DND-41 (cell line): ENCODE data around the gene SFRP4.
"Not testable (repeated sequence)": the region's sequence is repeated elsewhere in the genome, so short reads cannot be mapped to it uniquely, and the experiment has no call there.

ENCODE experiments used
- ATAC-seq: fragments of 200-7000 bp; cut with Tn5 transposase; 3 replicates; pipeline ENCODE4 v1.9.1; 2021; ENCODE audit warnings: low read depth; ENCODE audit not compliant: insufficient read depth
- DNase-seq: peaks from one replicate; pipeline ENCODE4 v3.0.0-alpha.2; 2020
- H2AFZ ChIP-seq: 2 replicates; pipeline ENCODE4 v1.6.0; 2012; ENCODE audit warnings: low read depth, low read length
- H3K27ac ChIP-seq: 2 replicates; pipeline ENCODE4 v1.5.1; 2012; ENCODE audit warnings: low read length, inconsistent platforms
- H3K27me3 ChIP-seq: fragments of 200-600 bp; sonication (generic); 2 replicates; pipeline ENCODE4 v1.6.0; 2012; ENCODE audit warnings: low read length, mild to moderate bottlenecking, inconsistent platforms; ENCODE audit not compliant: insufficient read depth, poor library complexity
- H3K36me3 ChIP-seq: 2 replicates; pipeline ENCODE4 v1.5.1; 2012; ENCODE audit warnings: low read length, inconsistent platforms; ENCODE audit not compliant: insufficient read depth
- H3K4me1 ChIP-seq: 2 replicates; pipeline ENCODE4 v1.5.1; 2012; ENCODE audit warnings: mild to moderate bottlenecking, low read length; ENCODE audit not compliant: insufficient read depth
- H3K4me2 ChIP-seq: 2 replicates; pipeline ENCODE4 v1.6.0; 2012; ENCODE audit warnings: mild to moderate bottlenecking, moderate library complexity, low read length, inconsistent platforms; ENCODE audit not compliant: insufficient read depth
- H3K4me3 ChIP-seq, 2 experiments: fragments of 200-600 bp in 1 of 2; shearing (Covaris generic) in 1 of 2; 2 replicates each; pipeline ENCODE4 v1.5.1; 2012 to 2016; ENCODE audit warnings: inconsistent platforms in 2 of 2, low read length in 2 of 2, mild to moderate bottlenecking in 2 of 2, low read depth in 1 of 2, moderate library complexity in 1 of 2
- H3K79me2 ChIP-seq: 2 replicates; pipeline ENCODE4 v1.6.0; 2012; ENCODE audit warnings: low read length, inconsistent platforms; ENCODE audit not compliant: insufficient read depth
- H3K9ac ChIP-seq: 2 replicates; pipeline ENCODE4 v1.6.0; 2012; ENCODE audit warnings: low read depth, mild to moderate bottlenecking, inconsistent platforms, low read length, moderate library complexity
- H3K9me3 ChIP-seq: 2 replicates; pipeline ENCODE4 v1.5.1; 2012; ENCODE audit warnings: low read length, moderate library complexity, mild to moderate bottlenecking, inconsistent platforms; ENCODE audit not compliant: insufficient read depth, severe bottlenecking
- H4K20me1 ChIP-seq: 2 replicates; pipeline ENCODE4 v1.6.0; 2012; ENCODE audit warnings: low read length; ENCODE audit not compliant: insufficient read depth
- EZH2 ChIP-seq: IDR thresholded peaks from 3 replicates; pipeline ENCODE4 v1.6.1; 2012; ENCODE audit warnings: borderline replicate concordance, low read depth, mild to moderate bottlenecking, moderate library complexity, low read length, inconsistent platforms; ENCODE audit not compliant: severe bottlenecking
- TF ChIP-seq, protein P1 (sequence below): IDR thresholded peaks from 2 replicates; pipeline ENCODE4 v1.5.1; 2012; ENCODE audit warnings: borderline replicate concordance, low read length, moderate library complexity, mild to moderate bottlenecking; ENCODE audit not compliant: poor library complexity, severe bottlenecking; ENCODE audit errors: extremely low read depth

Gene SFRP4

GRCh38 chr7:37960483-37960882 is 43.9 kb upstream of the SFRP4 start:
- TF ChIP-seq, protein P1, sequence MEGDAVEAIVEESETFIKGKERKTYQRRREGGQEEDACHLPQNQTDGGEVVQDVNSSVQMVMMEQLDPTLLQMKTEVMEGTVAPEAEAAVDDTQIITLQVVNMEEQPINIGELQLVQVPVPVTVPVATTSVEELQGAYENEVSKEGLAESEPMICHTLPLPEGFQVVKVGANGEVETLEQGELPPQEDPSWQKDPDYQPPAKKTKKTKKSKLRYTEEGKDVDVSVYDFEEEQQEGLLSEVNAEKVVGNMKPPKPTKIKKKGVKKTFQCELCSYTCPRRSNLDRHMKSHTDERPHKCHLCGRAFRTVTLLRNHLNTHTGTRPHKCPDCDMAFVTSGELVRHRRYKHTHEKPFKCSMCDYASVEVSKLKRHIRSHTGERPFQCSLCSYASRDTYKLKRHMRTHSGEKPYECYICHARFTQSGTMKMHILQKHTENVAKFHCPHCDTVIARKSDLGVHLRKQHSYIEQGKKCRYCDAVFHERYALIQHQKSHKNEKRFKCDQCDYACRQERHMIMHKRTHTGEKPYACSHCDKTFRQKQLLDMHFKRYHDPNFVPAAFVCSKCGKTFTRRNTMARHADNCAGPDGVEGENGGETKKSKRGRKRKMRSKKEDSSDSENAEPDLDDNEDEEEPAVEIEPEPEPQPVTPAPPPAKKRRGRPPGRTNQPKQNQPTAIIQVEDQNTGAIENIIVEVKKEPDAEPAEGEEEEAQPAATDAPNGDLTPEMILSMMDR: no peak
- no peak for TF ChIP-seq EZH2
- Histone ChIP-seq H3K9me3 (no peaks in the 10 kb centered on the region), H3K27me3 (no peaks in the 10 kb centered on the region), H3K36me3 (no peaks in the 10 kb centered on the region), H4K20me1 (no peaks in the 10 kb centered on the region), H3K9ac (no peak overlapping the region), H3K4me2 (no peak overlapping the region), H2AFZ (no peak overlapping the region), H3K27ac (no peak overlapping the region), H3K79me2 (no peaks in the 10 kb centered on the region), H3K4me3 (no peak overlapping the region), H3K4me1 (no peaks in the 10 kb centered on the region)
- ATAC-seq: no peak
- DNase-seq: no peak

GRCh38 chr7:37957221-37957970 is 40.8 kb upstream of the SFRP4 start:
- Histone ChIP-seq H2AFZ (no peak overlapping the region), H4K20me1 (no peaks in the 10 kb centered on the region), H3K9me3 (no peaks in the 10 kb centered on the region), H3K27ac (no peak overlapping the region), H3K4me2 (no peak overlapping the region), H3K9ac (no peak overlapping the region), H3K4me3 (no peak overlapping the region), H3K79me2 (no peaks in the 10 kb centered on the region), H3K4me1 (peaks cover 4% of the 10 kb centered on the region), H3K27me3 (no peaks in the 10 kb centered on the region), H3K36me3 (peaks cover 3% of the 10 kb centered on the region; the same call in 1 of the 2 replicates)
- DNase-seq (no peak), ATAC-seq (no peak)
- no peak for TF ChIP-seq EZH2
- TF ChIP-seq, protein P1: no peak

GRCh38 chr7:37956791-37957190 is 40.2 kb upstream of the SFRP4 start:
- Histone ChIP-seq H3K4me1 (peaks cover 10% of the 10 kb centered on the region), H4K20me1 (no peaks in the 10 kb centered on the region), H3K27me3 (no peaks in the 10 kb centered on the region), H3K9me3 (no peaks in the 10 kb centered on the region), H3K9ac (no peak overlapping the region), H3K79me2 (no peaks in the 10 kb centered on the region), H3K27ac (no peak overlapping the region), H2AFZ (no peak overlapping the region), H3K36me3 (peaks cover 3% of the 10 kb centered on the region; the same call in 1 of the 2 replicates), H3K4me3 (no peak overlapping the region), H3K4me2 (no peak overlapping the region)
- TF ChIP-seq, protein P1: no peak
- TF ChIP-seq EZH2: no peak
- ATAC-seq (no peak), DNase-seq (no peak)

DNA sequence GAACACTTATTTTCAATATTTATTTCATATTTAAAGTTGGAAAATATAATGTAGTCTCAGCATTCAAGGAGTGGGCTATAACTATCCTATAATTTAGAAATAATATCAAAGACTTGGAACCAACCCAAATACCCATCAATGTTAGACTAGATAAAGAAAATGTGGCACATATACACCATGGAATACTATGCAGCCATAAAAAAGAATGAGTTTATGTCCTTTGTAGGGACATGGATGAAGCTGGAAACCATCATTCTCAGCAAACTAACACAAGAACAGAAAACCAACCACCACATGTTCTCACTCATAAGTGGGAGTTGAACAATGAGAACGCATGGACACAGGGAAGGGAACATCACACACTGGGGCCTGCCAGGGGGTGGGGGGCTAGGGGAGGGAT is 37.6 kb upstream of the SFRP4 start:
- not testable (repeated sequence) for H3K27me3 ChIP-seq, H3K4me2 ChIP-seq, DNase-seq, H3K27ac ChIP-seq, H3K4me3 ChIP-seq, H3K9ac ChIP-seq, H2AFZ ChIP-seq, H3K79me2 ChIP-seq, ATAC-seq, H4K20me1 ChIP-seq, H3K9me3 ChIP-seq
- Histone ChIP-seq H3K4me1 (peaks cover 11% of the 10 kb centered on the region), H3K36me3 (peaks cover 14% of the 10 kb centered on the region)
